ENCODE data around the gene PLCB2.

DNA sequence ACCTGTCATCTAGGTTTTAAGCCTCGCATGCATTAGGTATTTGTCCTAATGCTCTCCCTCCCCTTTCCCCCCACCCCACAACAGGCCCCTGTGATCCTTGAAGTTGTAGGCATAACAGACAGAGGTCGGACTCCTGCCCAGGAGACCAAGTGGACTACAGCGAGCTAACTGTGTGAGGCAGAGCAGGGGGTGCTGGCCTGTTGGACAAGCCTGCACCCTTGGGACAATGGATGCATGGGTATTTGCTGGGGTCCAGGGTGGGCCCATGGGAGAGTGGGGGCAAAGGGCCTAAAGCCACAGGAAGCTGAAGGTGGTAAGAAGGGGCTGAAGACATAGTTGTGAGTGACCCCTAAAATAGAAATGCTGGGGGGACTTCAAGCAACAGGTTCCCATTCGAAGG, 2.5 kb downstream of the PLCB2 start:
- TF ChIP-seq, protein P1, sequence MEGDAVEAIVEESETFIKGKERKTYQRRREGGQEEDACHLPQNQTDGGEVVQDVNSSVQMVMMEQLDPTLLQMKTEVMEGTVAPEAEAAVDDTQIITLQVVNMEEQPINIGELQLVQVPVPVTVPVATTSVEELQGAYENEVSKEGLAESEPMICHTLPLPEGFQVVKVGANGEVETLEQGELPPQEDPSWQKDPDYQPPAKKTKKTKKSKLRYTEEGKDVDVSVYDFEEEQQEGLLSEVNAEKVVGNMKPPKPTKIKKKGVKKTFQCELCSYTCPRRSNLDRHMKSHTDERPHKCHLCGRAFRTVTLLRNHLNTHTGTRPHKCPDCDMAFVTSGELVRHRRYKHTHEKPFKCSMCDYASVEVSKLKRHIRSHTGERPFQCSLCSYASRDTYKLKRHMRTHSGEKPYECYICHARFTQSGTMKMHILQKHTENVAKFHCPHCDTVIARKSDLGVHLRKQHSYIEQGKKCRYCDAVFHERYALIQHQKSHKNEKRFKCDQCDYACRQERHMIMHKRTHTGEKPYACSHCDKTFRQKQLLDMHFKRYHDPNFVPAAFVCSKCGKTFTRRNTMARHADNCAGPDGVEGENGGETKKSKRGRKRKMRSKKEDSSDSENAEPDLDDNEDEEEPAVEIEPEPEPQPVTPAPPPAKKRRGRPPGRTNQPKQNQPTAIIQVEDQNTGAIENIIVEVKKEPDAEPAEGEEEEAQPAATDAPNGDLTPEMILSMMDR (conservative IDR thresholded peaks at IDR 0.05; ENCODE audit: low read depth in 2 of 2): no peak
- TF ChIP-seq EZH2 (IDR thresholded peaks at IDR 0.05; ENCODE audit: low read depth, unreplicated experiment): no peak

Measured in GM23338 (cell line).